ENCODE data around the gene SMU1.
"Not testable (repeated sequence)": the region's sequence is repeated elsewhere in the genome, so short reads cannot be mapped to it uniquely, and the experiment has no call there.

SMU1 gene

DNA sequence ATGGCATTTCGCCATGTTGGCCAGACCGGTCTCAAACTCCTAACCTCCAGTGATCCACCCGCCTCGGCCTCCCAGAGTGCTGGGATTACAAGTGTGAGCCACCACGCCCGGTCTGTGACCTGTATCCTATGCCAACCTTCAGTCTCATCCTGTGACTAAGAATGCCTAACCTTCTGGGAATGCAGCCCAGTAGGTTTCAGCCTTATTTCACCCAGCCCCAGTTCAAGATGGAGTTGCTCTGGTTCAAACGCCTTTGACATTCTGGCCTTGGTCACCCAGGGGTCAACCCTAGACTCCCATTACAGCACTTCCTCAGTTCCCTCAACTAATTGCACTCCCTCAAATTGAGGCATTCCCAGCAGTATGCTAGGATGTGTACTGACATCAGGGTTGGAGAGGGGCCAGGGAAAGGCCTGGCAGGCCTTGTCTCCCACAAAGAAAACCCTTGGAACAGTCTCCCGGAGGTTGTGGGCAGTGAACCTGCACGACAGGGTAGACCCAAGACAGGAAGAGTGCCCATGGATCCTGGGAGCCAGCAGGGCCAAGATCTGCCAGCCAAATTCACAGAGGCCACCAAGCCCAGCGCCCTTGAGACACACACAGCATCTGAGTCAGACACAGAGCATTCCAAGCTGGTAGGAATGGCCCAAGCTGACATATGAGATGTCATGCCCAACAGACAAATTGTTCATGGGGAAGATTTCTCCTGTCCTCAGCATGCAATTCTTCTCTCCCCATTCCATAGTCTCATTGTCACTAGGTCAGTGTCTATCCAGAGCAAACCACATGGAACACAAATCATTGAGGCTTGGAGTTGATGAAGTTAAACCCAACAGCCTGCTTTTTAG, 24.9 kb upstream of the SMU1 start:
- DNase-seq (ENCODE audit: low read depth): no peak
- H3K4me3 ChIP-seq (ENCODE audit: low read depth, low read length): no peak overlapping the region
- TF ChIP-seq, protein P1, sequence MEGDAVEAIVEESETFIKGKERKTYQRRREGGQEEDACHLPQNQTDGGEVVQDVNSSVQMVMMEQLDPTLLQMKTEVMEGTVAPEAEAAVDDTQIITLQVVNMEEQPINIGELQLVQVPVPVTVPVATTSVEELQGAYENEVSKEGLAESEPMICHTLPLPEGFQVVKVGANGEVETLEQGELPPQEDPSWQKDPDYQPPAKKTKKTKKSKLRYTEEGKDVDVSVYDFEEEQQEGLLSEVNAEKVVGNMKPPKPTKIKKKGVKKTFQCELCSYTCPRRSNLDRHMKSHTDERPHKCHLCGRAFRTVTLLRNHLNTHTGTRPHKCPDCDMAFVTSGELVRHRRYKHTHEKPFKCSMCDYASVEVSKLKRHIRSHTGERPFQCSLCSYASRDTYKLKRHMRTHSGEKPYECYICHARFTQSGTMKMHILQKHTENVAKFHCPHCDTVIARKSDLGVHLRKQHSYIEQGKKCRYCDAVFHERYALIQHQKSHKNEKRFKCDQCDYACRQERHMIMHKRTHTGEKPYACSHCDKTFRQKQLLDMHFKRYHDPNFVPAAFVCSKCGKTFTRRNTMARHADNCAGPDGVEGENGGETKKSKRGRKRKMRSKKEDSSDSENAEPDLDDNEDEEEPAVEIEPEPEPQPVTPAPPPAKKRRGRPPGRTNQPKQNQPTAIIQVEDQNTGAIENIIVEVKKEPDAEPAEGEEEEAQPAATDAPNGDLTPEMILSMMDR (IDR thresholded peaks at IDR 0.05; ENCODE audit: low read depth, low read length, missing control alignments): no peak

DNA sequence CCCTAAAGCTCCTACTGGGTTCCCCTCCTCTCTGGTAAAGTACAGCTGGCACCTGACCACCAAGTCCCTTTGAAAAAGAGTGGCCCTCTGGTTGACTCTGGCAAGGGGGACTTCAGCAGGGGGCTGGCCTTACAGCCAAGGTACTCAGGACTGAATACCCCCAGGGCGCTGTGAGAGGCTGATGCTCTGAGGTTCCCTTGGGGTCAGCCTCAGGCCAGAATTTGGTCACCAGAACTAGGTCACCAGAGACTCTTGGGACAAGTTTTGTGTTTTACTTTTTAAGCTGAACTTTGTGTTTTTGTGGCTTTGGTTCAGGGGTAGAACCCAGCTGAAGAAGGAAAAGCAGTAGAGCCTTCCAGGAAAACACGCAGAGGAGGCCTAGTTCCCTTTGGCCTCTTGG, 23.3 kb upstream of the SMU1 start:
- TF ChIP-seq, protein P1 (IDR thresholded peaks at IDR 0.05; ENCODE audit: low read depth, low read length, missing control alignments): no peak
- DNase-seq (ENCODE audit: low read depth): no peak
- no peak overlapping the region for H3K4me3 ChIP-seq (ENCODE audit: low read depth, low read length)

DNA sequence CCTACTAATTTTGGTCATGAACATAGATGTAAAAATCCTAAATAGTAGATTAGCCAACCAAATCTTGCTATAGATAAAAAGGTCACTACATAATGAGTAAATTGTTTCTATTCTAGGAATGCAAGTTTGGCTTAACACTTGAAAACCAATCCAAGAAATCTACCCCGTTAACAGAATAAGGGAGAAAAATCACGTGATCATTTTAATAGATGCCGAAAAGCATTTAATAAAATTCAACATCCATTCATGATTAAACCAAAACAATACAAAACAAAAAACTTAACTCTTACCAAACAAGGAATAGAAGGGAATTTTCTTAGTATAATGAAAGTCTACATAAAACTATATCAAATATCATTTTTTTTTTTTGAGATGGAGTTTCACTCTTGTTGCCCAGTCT, 20.7 kb upstream of the SMU1 start:
- DNase-seq (ENCODE audit: low read depth): no peak
- TF ChIP-seq, protein P1 (IDR thresholded peaks at IDR 0.05; ENCODE audit: low read depth, low read length, missing control alignments): no peak
- no peak overlapping the region for H3K4me3 ChIP-seq (ENCODE audit: low read depth, low read length)

DNA sequence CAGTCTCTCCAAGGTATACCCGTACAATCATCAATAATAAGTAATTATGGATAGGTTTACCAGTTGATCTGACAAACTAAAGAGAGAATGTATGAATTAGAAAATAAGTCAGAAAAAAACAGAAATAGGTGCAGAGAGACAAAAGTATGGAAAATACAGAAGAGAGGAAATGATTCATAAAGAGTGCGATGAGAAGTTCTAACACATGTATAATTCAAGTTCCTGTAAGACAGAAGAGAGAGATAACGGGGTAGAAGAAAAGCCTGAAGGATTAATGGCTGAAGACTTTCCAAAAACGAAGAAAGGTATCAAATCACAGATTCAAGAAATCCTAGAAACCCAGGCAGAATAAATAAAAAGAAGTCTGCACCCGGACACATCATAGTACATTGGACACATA, 16.2 kb upstream of the SMU1 start:
- TF ChIP-seq, protein P1 (IDR thresholded peaks at IDR 0.05; ENCODE audit: low read depth, low read length, missing control alignments): no peak
- DNase-seq (ENCODE audit: low read depth): no peak
- H3K4me3 ChIP-seq (ENCODE audit: low read depth, low read length): no peak overlapping the region

DNA sequence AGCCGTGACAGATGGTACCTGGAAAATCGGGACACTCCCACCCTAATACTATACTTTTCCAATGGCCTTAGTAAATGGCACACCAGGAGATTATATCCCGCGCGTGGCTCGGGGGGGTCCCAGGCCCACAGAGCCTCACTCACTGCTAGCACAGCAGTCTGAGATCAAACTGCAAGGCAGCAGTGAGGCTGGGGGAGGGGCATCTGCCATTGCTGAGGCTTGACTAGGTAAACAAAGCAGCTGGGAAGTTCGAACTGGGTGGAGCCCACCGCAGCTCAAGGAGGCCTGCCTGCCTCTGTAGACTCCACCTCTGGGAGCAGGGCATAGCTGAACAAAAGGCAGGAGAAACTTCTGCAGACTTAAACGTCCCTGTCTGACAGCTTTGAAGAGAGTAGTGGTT, 9.2 kb upstream of the SMU1 start:
- not testable (repeated sequence) for H3K4me3 ChIP-seq (ENCODE audit: low read depth, low read length); DNase-seq (ENCODE audit: low read depth)

DNA sequence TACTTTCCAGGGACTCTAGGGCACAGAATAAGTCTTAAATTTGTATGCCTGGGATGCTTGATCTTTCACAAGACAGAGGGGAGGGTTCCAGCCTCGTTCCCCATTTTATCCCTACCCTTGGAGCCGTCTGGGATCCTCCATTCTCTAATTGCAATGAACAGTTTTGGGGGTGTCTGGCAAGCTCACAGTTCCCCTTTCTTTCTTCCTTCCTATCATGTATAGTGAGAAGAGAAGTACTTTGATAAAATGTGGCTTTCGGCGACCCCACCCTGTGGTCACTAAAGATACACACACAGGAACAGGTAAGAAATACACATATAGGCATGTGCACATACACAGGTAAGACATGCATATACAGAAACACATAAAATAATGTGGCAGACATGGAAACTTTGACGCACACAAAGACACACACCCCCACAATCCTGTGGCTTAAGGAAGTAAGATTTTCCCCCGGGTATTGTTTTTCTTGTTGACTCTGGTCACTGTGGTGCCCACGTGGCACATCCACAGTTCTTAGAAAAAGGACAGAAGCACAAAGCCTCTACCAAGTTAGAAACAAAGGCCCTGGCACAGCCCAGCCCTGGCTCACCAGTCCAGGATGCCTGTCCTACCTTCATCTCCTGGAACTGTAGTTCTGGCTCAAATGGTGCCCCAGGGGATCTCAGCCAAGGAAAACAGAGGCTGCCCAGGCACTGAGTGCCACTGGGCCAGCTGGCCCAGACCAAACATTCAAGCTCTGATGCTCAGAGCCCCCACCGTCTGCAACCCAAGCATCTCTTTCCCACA, 6.3 kb upstream of the SMU1 start:
- TF ChIP-seq, protein P1 (IDR thresholded peaks at IDR 0.05; ENCODE audit: low read depth, low read length, missing control alignments): no peak
- DNase-seq (ENCODE audit: low read depth): no peak

DNA sequence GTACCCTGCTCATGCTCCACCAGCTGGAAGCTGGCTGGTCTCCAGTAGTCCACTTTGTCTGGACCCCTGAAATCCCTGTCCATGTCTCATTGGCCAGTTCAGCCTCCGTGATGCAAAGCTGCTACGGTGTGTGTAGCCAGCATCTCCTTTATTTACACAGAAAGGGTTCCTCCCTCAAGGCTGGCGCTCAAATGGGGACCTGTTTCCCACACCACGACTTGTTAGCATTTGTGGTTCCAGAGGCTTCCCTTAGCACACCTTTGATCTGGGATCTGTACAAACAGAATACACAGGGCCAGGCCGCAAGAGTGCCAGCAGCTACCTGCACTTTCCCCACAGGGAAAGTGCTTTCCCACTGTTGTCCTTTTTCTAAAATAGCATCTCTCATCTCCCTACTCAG, 5.7 kb upstream of the SMU1 start:
- no peak for DNase-seq (ENCODE audit: low read depth)
- H3K4me3 ChIP-seq (ENCODE audit: low read depth, low read length): no peak overlapping the region

More for the DNA sequence above, 6.3 kb upstream of the SMU1 start:
- H3K4me3 ChIP-seq (ENCODE audit: low read depth, low read length): no peak overlapping the region

More for the DNA sequence above, 5.7 kb upstream of the SMU1 start:
- TF ChIP-seq, protein P1 (IDR thresholded peaks at IDR 0.05; ENCODE audit: low read depth, low read length, missing control alignments): no peak

Measured in GM12864 (cell line).